Fibroblast of peridontal ligament (primary cell): Measurements from ENCODE around the gene IGSF9B.
"Not testable (repeated sequence)": the region's sequence is repeated elsewhere in the genome, so short reads cannot be mapped to it uniquely, and the experiment has no call there.

ENCODE experiments used
- DNase-seq: peaks from one replicate; pipeline ENCODE4 v3.0.0-alpha.2; 2010; ENCODE audit errors: extremely low read depth

The IGSF9B gene

GRCh38 chr11:133956650-133957633 lies at the start of gene IGSF9B:
TSS of gene IGSF9B (minus strand) at chr11:133956968. CDS start at chr11:133956754, 214 bp downstream.
- DNase-seq = peak; percentile 2

GRCh38 chr11:134004496-134005172 lies 47.9 kb upstream of the IGSF9B start:
- DNase-seq = no peak

GRCh38 chr11:134003792-134004495 lies 47.2 kb upstream of the IGSF9B start:
- no peak for DNase-seq

GRCh38 chr11:134002819-134003218 lies 46.1 kb upstream of the IGSF9B start:
- DNase-seq = not testable (repeated sequence)

- DNase-seq = not testable (repeated sequence)
Observed at GRCh38 chr11:134002338-134002737, 45.6 kb upstream of the IGSF9B start.

GRCh38 chr11:134001596-134001995 lies 44.8 kb upstream of the IGSF9B start:
- no peak for DNase-seq

GRCh38 chr11:134001088-134001487 lies 44.3 kb upstream of the IGSF9B start:
- DNase-seq = no peak

- no peak for DNase-seq
Observed at GRCh38 chr11:133999355-133999754, 42.6 kb upstream of the IGSF9B start.

- no peak for DNase-seq
Observed at GRCh38 chr11:133997554-133997953, 40.8 kb upstream of the IGSF9B start.

- no peak for DNase-seq
Observed at GRCh38 chr11:133996671-133997070, 39.9 kb upstream of the IGSF9B start.

- DNase-seq = no peak
Observed at GRCh38 chr11:133995066-133995465, 38.3 kb upstream of the IGSF9B start.

- DNase-seq = no peak
Observed at GRCh38 chr11:133993921-133994320, 37.2 kb upstream of the IGSF9B start.

GRCh38 chr11:133993107-133993506 lies 36.3 kb upstream of the IGSF9B start:
- DNase-seq = no peak

- no peak for DNase-seq
Observed at GRCh38 chr11:133992121-133992520, 35.4 kb upstream of the IGSF9B start.

- DNase-seq = no peak
Observed at GRCh38 chr11:133991101-133991500, 34.3 kb upstream of the IGSF9B start.

GRCh38 chr11:133990501-133990900 lies 33.7 kb upstream of the IGSF9B start:
- no peak for DNase-seq

- DNase-seq = no peak
Observed at GRCh38 chr11:133988686-133989410, 32.1 kb upstream of the IGSF9B start.

GRCh38 chr11:133987171-133987570 lies 30.4 kb upstream of the IGSF9B start:
- no peak for DNase-seq

- DNase-seq = no peak
Observed at GRCh38 chr11:133985981-133986944, 29.5 kb upstream of the IGSF9B start.

GRCh38 chr11:133984828-133985227 lies 28.1 kb upstream of the IGSF9B start:
- no peak for DNase-seq
